ENCODE measurements around the gene ERCC6L. TPM values are rescaled to one million over a fixed set of nuclear protein-coding genes. Genes with fewer than 3 reads are reported as not detected.

Gene ERCC6L
- total RNA-seq, 2 experiments from 2014 or later: 11.3 to 11.7 TPM

DNA sequence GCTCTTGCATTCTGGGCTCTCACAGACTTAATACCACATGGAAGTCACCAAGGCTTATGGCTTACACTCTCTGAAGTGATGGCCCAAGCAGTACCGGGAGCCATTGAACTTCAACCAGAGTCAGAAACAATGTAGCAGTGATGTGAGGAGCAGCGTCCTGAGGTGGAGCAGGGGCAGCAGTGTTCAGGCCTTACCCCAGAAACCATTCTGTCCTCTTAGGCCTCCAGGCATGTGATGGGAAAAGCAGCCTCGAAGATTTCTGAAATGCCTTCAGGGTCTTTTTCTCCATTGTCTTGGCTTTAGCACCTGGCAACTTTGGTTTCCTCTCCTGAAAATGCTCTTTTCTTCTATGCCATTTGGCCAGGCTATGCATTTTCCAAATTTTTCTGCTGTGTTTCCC lies 80.1 kb downstream of the ERCC6L start:
- CTCF ChIA-PET: no interaction called here
- H3K4me3 Mint-ChIP-seq: no peak overlapping the region
- ATAC-seq (no peak), DNase-seq (no peak)
- H3K36me3 Mint-ChIP-seq (ENCODE audit: low read depth): no peaks in the 10 kb centered on the region
- no peaks in the 10 kb centered on the region for H3K9me3 Mint-ChIP-seq (ENCODE audit: low read depth)
- H3K27me3 Mint-ChIP-seq: no peaks in the 10 kb centered on the region
- intact Hi-C loops (cut with DNase I, micrococcal nuclease): no loop called here
- no peak overlapping the region for H3K27ac Mint-ChIP-seq
- POLR2A ChIA-PET: no interaction called here
- H3K4me1 Mint-ChIP-seq: no peaks in the 10 kb centered on the region

Other genes with a start within 250 kb of the ERCC6L start
- gene RTL5, start 107.1 kb downstream of the ERCC6L start, total RNA-seq: under 1 TPM; 0.14 to 0.33 TPM
- 1 to 10 TPM; 2.3 to 3.2 TPM for gene PIN4, start 57.3 kb downstream of the ERCC6L start, total RNA-seq
- 1,000 to 10,000 TPM; 1,128 to 1,307 TPM for gene RPS4X, start 38.2 kb upstream of the ERCC6L start, total RNA-seq
- under 1 TPM in 1 of 2 experiments, not detected in 1; 0.25 TPM for gene CITED1, start 66.9 kb upstream of the ERCC6L start, total RNA-seq